Ascending aorta (tissue), 2 donors: ENCODE measurements around the gene C3orf18. TPM values are rescaled to one million over a fixed set of nuclear protein-coding genes. Genes with fewer than 3 reads are reported as not detected.
A peak's percentile ranks its signal among the peaks of the same experiment; 100 is the strongest.

Source experiments
- DNase-seq, 2 donors: peaks; one replicate each; pipeline ENCODE4 v3.0.0-alpha.2; 2019; ENCODE audit warnings: low spot score in 2 of 2
- H3K27ac ChIP-seq, 2 donors: fragments of 200-600 bp; sonication (generic); one replicate each; pipeline ENCODE4 v1.5.1; 2016 to 2017; ENCODE audit warnings: mild to moderate bottlenecking in 1 of 2
- H3K27me3 ChIP-seq: fragments of 200-600 bp; sonication (generic); one replicate; pipeline ENCODE4 v1.5.1; 2017
- H3K36me3 ChIP-seq, 2 donors: fragments of 200-600 bp; sonication (generic); one replicate each; pipeline ENCODE4 v1.5.1; 2016
- H3K4me1 ChIP-seq, 2 donors: fragments of 200-600 bp; sonication (generic); one replicate each; pipeline ENCODE4 v1.5.1; 2016 to 2017; ENCODE audit warnings: mild to moderate bottlenecking in 1 of 2
- H3K4me3 ChIP-seq, 2 donors: fragments of 200-600 bp; sonication (generic); one replicate each; pipeline ENCODE4 v1.5.1; 2016 to 2017; ENCODE audit warnings: mild to moderate bottlenecking in 1 of 2
- H3K9me3 ChIP-seq, 2 donors: fragments of 200-600 bp; sonication (generic); one replicate each; pipeline ENCODE4 v1.5.1; 2016
- intact Hi-C: fragments of 100-400 bp; cut with DNase I; formaldehyde crosslinking; loops from one replicate; pipeline ENCODE4 v1.15.1; 2023
- total RNA-seq: library from RNA; depleted of rRNA; stranded (reverse); fragments of >200 nt; gene quantifications from one replicate; pipeline ENCODE4 v1.1.0, GENCODE V29; 2016
- TF ChIP-seq, protein P1 (sequence below), 3 experiments: fragments of 200-600 bp in 2 of 3; fragments of 450-650 bp in 1 of 3; sonication (generic) in 2 of 3; IDR thresholded peaks; one replicate each; pipeline ENCODE4 v1.5.1; 2016 to 2019; ENCODE audit warnings: antibody characterized with exemption in 3 of 3, mild to moderate bottlenecking in 1 of 3, moderate library complexity in 1 of 3

C3orf18 gene
- total RNA-seq, 1 donor from 2014 or later, result 29.5 TPM

DNA sequence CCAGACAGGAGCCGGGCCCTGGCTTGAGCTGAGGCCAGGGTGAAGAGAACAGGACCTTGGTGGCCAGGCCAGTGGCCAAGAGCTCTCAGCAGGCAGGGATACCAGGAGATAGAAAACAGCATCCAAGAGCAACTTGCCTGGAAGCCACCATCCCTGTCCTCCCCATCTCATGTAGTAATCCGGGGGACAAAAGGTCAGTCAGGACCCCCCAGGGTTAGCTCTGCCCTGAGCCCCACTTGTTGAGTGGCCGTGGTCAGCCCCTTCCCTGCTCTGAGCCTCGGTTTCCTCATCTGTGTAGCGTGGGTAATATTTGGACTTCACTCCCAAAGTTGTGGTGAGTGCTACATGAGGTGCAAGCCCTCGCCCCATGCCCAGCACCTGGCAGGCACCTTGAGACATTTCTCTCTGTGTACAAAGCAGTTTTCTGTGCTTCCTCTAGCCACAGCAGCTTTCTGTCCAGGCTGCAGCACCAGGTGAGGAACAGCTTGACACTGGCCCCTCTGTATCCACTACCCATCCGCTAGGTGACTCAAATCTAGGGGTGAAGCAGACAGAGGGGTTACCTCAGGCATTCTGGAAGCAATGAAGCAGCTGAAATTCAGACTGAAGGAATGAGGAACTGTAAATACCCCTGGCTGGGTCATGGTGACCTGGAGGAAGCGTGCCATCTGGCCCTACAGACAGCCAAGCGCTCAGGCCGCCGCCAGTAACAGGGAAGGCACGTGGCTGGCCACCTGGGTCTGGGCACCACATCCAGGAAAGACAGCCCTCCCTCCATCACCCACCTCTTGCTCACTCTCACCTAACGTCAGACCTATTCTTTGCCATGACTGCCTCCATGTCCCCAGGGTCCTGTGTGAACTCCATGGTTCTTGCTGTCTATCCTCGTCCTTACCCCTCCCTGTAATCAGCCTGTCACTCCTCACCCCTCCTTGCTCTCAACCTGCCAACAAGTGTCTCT, 37.4 kb upstream of the C3orf18 start:
- DNase-seq, result peak in 1 of 2 donors; percentile 75
- peaks cover 10 to 19% of the 10 kb centered on the region in 2 donors for H3K36me3 ChIP-seq

DNA sequence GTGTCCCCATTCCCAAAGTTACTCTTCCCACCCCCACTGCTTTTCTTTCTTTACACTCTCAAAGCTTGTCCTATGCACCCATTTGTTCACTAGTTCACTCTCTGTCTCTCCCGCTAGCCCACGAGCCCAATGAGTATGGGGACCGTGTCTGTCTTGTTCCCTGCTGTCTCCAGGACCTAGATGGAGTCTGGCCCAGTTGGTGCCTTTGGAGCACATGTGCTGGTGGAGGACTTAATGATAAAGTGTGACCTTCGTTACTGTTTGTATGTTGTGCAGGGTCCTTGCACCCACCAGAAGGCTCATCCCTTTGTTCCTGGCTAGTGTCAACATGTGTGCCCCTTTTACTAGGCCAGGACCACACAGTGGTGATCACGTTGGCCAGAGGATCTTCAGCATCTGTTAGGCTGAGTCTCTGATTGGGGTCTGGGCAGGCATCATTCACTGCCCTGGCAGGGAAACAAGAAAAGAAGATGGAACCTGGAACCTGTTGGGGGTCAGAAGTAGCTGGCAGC, 36.6 kb upstream of the C3orf18 start:
- no peaks in the 10 kb centered on the region for H3K27me3 ChIP-seq
- TF ChIP-seq, protein P1, sequence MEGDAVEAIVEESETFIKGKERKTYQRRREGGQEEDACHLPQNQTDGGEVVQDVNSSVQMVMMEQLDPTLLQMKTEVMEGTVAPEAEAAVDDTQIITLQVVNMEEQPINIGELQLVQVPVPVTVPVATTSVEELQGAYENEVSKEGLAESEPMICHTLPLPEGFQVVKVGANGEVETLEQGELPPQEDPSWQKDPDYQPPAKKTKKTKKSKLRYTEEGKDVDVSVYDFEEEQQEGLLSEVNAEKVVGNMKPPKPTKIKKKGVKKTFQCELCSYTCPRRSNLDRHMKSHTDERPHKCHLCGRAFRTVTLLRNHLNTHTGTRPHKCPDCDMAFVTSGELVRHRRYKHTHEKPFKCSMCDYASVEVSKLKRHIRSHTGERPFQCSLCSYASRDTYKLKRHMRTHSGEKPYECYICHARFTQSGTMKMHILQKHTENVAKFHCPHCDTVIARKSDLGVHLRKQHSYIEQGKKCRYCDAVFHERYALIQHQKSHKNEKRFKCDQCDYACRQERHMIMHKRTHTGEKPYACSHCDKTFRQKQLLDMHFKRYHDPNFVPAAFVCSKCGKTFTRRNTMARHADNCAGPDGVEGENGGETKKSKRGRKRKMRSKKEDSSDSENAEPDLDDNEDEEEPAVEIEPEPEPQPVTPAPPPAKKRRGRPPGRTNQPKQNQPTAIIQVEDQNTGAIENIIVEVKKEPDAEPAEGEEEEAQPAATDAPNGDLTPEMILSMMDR (IDR thresholded peaks at IDR 0.05), result no peak
- peaks cover 10 to 19% of the 10 kb centered on the region in 2 donors for H3K36me3 ChIP-seq
- no peaks in the 10 kb centered on the region for H3K9me3 ChIP-seq
- no peak for DNase-seq
- intact Hi-C loops, result loop anchor here (5.0 kb wide), 1 partner anchor 252 kb away; the partner anchor contains the start of genes CYB561D2 and NPRL2
- peaks cover 20 to 29% of the 10 kb centered on the region in 2 donors for H3K4me1 ChIP-seq
- peak overlapping the region; percentile 46 to 94 for H3K27ac ChIP-seq
- no peak overlapping the region for H3K4me3 ChIP-seq

More for the DNA sequence above, 37.4 kb upstream of the C3orf18 start:
- peaks cover 20 to 31% of the 10 kb centered on the region in 2 donors for H3K4me1 ChIP-seq
- TF ChIP-seq, protein P1 (IDR thresholded peaks at IDR 0.05), result no peak
- no peaks in the 10 kb centered on the region for H3K9me3 ChIP-seq
- peak overlapping the region; percentile 46 to 94 for H3K27ac ChIP-seq
- no peak overlapping the region for H3K4me3 ChIP-seq
- no peaks in the 10 kb centered on the region for H3K27me3 ChIP-seq
- intact Hi-C loops, result loop anchor here (5.0 kb wide), 1 partner anchor 253 kb away; the partner anchor contains the start of genes CYB561D2 and NPRL2

DNA sequence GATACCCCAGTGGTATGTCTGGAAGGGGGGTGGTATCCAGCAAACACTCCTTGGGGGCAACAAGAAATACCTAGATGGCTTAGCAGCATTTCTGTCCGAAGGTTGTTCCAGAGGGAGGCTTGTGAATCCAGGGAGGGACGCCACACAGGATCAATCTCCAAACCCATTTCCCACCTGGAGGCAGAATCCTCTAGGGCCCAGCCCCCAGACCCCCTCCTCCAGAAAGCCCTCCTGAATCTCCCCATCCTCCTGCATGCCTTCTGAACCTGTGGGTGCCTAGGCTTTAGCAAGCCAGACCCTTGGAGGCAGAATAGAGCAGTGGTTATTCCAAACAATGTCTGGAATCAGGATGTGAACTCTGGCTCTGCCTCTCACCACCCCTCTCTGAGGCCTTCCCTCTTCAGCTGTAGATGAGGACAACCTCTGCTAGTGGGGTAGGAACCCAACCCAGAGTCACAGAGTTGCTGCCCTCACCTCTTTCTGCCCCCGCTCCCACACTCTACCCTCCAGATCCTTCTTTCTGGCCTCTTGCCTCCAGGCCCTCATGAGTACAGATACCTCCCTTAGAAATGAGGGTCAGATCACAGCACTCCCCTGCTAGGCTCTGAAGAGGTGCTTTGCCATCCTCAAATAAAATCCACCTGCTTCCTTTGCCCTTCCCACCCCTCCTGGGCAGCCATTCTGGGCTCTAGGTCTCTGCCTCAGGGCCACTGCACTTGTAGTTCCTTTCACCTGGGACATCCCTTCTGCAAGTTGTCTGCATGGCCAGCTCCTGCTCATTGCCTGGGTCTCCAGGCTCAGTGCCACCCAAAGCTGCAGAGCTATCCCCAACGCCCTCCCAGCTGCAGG, 35.9 kb upstream of the C3orf18 start:
- Histone ChIP-seq H3K4me3 (no peak overlapping the region), H3K9me3 (no peaks in the 10 kb centered on the region), H3K4me1 (peaks cover 20 to 29% of the 10 kb centered on the region in 2 donors), H3K27ac (peak overlapping the region; percentile 94 to 98), H3K36me3 (peaks cover 10 to 19% of the 10 kb centered on the region in 2 donors), H3K27me3 (no peaks in the 10 kb centered on the region)
- no peak for DNase-seq
- intact Hi-C loops, result loop anchor here (5.0 kb wide), 1 partner anchor 251 kb away; the partner anchor contains the start of genes CYB561D2 and NPRL2
- TF ChIP-seq, protein P1 (IDR thresholded peaks at IDR 0.05), result no peak

DNA sequence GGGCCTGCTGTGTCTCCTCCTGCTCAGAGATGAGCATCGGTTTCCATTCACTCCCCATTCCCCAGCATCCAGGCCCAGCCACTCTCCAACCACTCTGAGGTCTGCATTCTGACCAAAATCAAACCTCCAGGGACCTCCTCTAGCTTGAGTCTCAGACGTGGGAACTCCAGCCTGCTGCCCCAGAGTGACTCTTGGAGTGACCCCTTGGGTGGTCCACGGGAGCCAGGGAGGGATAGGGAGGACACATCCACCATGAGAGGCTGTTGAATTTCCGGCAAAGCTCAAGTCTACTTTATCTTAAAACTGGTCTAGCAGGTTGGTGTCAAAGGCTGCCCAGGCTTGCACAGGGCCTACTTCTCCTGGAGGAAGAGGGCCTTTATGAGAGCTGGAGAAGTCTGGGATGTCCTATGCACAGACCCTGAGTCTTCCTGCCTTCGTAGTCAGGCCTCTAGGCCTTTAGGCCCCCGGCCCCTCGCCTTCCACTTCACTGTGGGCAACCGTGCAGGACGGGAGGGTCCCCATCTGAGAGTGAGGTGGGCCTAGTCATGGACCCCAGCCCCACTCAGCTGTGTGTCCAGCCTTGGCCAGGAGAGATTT, 35.1 kb upstream of the C3orf18 start:
- Histone ChIP-seq H3K4me1 (peaks cover 20 to 29% of the 10 kb centered on the region in 2 donors), H3K27ac (peak overlapping the region; percentile 94 to 98), H3K27me3 (no peaks in the 10 kb centered on the region), H3K36me3 (peaks cover 8 to 13% of the 10 kb centered on the region in 2 donors), H3K9me3 (no peaks in the 10 kb centered on the region), H3K4me3 (no peak overlapping the region)
- intact Hi-C loops, result loop anchor here (1.0 to 5.0 kb wide), 2 partner anchors 9 to 250 kb away; partner anchors contain the start of genes CISH, CYB561D2 and NPRL2
- TF ChIP-seq, protein P1 (IDR thresholded peaks at IDR 0.05), result no peak
- no peak for DNase-seq
